LNCAP (cell line): ENCODE measurements around the gene BTF3L4.

Source experiments
- CTCF ChIP-seq: fragments of 450-650 bp; IDR thresholded peaks from 2 replicates; pipeline ENCODE4 v1.5.1; 2017; ENCODE audit warnings: mild to moderate bottlenecking

BTF3L4 gene

GRCh38 chr1:52125736-52126359, 69.8 kb downstream of the BTF3L4 start:
- TF ChIP-seq CTCF: no peak

GRCh38 chr1:52127181-52128180, 71.4 kb downstream of the BTF3L4 start:
- TF ChIP-seq CTCF: peak; percentile 78

GRCh38 chr1:52139817-52140540, 83.9 kb downstream of the BTF3L4 start:
- TF ChIP-seq CTCF: no peak
